SKM-1 (cell line): ENCODE results near the gene HOXD13.

Experiments used
- DNase-seq: peaks from one replicate; lab custom pipeline; 2025; ENCODE audit not compliant: unreplicated experiment; lab: John Stamatoyannopoulos, UW

HOXD13 gene

DNA sequence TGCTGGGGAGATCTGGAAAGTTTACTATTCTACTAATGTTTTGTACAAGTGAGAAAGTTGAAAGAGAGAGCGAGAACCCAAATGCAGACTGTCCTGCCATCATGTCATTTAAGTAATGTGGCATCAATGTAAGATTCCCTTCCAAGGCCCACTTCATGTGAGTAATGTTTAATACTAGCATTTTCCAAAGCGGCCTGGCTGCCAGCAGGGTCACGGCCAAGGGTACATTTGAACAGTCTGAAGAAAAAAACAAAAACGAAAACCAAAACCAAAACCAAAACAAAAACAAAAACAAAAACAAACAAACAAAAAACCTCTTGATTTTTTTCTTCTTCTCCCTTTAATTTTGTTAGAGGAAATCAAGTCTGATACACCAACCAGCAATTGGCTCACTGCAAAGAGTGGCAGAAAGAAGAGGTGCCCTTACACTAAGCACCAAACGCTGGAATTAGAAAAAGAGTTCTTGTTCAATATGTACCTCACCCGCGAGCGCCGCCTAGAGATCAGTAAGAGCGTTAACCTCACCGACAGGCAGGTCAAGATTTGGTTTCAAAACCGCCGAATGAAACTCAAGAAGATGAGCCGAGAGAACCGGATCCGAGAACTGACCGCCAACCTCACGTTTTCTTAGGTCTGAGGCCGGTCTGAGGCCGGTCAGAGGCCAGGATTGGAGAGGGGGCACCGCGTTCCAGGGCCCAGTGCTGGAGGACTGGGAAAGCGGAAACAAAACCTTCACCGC, 26.2 kb downstream of the HOXD13 start:
- DNase-seq: no peak

GRCh38 chr2:176120364-176121189, 28.1 kb downstream of the HOXD13 start:
- no peak for DNase-seq

GRCh38 chr2:176121190-176122051, 28.9 kb downstream of the HOXD13 start:
- no peak for DNase-seq

DNA sequence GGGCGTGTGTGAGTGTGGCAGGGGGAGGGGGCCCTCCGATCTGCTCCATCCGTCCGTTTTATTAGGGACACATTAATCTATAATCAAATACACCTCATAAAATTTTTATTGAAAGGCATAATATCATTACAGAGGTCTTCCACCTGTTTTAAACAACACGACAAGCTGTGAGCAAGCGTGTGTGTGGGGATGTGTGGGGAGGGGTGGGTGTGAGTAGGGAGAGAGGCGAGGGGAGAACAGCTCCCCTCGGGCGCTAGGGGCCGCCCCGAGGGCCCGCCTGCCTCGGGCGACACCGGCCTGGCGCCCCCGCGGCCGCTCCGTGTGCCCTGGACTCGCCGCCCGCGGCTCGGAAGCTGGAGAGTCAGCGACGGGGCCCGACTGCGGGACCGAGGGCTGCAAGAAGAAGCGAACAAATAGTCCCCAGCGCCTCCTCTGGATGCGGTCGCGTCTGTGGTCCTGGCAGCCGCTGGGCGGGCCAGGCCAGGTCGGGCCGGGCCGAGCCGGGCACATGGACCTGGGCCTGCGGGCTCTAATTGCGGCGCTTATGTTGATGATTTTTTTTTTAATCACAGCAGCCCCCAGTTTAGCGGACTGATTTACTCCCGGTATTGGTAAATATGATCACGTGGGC, 29.6 kb downstream of the HOXD13 start:
- DNase-seq: no peak

DNA sequence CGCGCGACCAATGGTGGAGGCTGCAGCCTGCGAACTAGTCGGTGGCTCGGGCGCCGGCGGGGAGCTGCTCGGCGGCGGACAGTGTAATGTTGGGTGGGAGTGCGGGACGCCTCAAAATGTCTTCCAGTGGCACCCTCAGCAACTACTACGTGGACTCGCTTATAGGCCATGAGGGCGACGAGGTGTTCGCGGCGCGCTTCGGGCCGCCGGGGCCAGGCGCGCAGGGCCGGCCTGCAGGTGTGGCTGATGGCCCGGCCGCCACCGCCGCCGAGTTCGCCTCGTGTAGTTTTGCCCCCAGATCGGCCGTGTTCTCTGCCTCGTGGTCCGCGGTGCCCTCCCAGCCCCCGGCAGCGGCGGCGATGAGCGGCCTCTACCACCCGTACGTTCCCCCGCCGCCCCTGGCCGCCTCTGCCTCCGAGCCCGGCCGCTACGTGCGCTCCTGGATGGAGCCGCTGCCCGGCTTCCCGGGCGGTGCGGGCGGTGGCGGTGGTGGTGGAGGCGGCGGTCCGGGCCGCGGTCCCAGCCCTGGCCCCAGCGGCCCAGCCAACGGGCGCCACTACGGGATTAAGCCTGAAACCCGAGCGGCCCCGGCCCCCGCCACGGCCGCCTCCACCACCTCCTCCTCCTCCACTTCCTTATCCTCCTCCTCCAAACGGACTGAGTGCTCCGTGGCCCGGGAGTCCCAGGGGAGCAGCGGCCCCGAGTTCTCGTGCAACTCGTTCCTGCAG, 30.3 kb downstream of the HOXD13 start, which contains the start of gene HOXD9:
HOXD9 (plus strand) TSS at position 37 of the 728 bp plus-strand sequence; CDS start at position 87, 50 bp downstream.
- DNase-seq: no peak

GRCh38 chr2:176123411-176124109, 31.0 kb downstream of the HOXD13 start:
- DNase-seq: no peak

DNA sequence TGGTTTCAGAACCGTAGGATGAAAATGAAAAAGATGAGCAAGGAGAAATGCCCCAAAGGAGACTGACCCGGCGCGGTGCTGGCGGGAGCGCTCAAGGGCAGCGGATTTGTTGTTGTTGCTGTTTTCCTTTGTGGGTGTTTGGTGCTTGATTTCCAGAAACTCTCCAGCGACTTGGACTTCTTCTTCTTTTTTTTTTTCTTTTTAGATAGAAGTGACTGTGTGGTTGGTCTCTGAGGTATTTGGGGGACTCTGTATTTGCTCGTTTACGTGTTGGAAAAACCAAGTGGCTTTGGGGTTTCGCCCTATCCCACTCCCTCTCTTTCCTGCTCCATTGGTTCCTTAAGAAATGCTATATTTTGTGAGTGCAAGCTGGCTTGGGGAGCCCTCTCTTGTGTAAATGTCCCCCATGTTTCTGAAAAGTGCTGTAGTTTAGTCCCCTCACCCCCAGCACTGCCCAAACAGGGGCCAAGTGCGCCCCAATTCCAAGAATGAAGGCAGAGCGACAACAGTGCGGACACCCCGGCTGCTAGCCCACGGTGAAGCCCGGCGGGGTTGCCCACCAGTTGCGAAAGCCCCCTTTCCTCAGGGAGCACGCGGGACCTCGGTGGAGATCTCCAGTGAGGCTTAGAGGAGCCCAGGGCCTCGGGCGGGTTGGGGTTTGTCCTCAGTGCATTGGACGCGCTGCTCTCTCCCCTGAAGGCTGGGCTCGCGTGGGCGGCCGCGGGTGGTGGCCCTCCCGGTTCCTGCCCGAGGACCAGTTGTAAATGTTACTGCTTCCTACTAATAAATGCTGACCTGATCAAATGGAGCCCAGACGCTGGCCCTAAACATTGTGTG, 31.8 kb downstream of the HOXD13 start:
- no peak for DNase-seq

- DNase-seq: no peak
Measured at GRCh38 chr2:176124947-176125771, 32.6 kb downstream of the HOXD13 start.

DNA sequence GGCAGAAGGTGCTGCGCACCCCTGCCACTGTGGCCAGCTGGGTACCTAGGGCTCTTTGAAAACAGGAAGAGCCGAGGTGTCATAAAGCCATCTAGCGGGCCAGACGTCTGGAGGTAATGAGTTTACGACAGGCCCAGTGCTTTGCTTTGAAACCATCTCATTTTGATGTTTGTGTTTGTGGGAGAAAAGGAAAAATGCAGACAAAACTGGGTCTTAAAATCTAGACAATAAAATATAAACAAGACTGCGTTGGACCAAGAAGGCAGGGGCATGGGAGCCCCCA, 33.2 kb downstream of the HOXD13 start:
- DNase-seq: no peak

GRCh38 chr2:176126929-176127773, 34.6 kb downstream of the HOXD13 start:
- DNase-seq: peak; percentile 42

GRCh38 chr2:176127774-176128072, 35.2 kb downstream of the HOXD13 start:
- no peak for DNase-seq

DNA sequence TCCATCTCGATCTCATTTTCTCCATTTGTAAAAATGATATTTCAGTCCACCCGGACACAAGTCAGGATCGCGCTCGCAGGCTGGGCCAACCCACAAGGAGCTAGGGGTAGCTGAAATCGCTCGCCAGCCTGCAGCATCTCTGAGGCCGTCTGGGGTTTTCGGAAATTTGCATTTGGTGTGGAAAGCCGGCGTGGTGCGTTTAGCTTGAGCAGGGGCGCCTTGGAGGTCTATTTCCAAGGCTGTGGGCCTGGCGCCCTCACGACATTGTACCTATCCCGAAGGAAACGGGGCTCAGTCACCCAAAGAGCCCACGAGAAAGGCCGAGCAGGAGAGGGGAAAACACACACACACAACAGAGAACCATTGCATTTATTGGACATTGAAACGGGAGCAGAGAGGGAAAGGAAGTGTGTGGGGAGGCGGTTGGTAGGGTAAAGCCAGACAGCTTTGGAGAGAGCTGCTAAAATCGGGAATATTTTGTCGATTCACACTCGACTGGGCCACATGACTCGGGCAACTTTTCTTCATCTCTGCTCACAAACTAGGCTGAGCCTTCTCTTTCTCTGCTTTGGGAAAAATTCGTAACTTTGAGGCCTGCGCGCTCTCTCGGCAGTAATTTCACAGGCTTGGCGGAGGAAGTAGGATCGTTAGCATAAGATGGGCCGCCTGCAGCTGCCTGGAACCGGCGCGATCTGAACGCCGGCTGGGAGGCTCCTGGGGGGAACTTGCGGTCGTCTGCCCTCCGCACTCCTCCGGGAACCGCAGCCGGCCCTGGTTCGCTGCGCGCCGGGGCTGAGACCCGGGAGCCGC, 35.9 kb downstream of the HOXD13 start:
- no peak for DNase-seq

- no peak for DNase-seq
Measured at GRCh38 chr2:176128982-176129796, 36.7 kb downstream of the HOXD13 start, which contains the start of gene HOXD8. Gene HOXD8, plus strand, starts transcription at chr2:176129705. Its CDS starts 662 bp downstream, at chr2:176130367.

DNA sequence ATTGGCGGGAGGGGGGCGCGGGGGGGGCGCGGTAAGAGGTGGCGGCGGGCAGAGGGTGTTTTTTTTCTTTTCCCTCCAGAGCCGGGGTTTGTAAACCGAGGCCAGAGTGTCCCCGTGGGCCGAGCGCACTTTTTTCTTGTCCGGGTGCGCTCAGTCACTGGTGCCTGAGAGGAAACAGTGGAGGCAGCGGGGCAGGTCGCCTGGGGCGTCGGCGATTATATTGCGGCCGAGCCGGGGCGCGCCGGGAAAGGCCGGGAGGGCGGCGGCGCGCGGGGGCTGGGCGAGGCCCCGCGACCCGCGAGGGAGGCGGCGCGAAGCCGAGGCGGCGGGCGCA, 37.3 kb downstream of the HOXD13 start:
- no peak for DNase-seq

- no peak for DNase-seq
Measured at GRCh38 chr2:176130147-176130956, 37.8 kb downstream of the HOXD13 start.
